Limb (tissue), 2 donors: ENCODE data around the gene APOM.

Experiments
- DNase-seq, 2 donors: peaks; one replicate each; pipeline ENCODE4 v3.0.0-alpha.2; 2016; ENCODE audit errors: extremely low spot score in 2 of 2

The APOM gene

DNA sequence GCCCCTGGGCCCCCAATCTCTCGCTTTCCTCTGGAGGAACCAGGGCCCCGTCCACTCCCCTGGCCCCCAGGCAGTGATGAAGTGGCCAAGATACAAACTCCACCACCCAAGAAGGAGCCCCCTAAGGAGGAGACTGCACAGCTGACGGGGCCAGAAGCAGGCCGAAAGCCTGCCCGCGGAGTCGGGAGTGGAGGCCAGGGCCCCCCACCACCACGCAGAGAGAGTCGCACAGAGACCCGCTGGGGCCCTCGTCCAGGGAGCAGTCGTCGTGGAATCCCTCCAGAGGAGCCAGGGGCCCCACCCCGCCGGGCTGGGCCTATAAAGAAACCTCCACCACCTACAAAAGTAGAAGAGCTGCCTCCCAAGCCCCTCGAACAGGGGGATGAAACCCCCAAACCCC lies 24.5 kb upstream of the APOM start:
- DNase-seq: no peak

DNA sequence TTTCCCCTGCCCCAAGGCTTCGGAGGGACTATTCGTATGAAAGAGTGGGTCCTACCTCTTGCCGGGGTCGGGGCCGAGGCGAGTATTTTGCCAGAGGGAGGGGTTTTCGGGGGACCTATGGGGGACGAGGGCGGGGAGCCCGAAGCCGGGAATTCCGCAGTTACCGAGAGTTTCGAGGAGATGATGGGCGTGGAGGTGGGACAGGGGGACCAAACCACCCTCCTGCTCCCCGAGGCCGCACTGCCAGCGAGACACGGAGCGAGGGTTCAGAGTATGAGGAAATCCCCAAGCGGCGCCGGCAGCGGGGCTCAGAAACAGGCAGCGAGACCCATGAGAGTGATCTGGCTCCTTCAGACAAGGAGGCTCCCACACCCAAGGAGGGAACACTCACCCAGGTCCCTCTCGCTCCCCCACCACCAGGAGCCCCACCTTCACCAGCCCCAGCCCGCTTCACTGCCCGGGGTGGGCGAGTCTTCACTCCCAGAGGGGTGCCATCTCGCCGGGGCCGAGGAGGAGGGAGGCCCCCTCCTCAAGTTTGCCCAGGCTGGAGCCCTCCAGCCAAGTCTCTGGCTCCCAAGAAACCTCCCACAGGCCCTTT lies 23.9 kb upstream of the APOM start:
- DNase-seq: no peak

DNA sequence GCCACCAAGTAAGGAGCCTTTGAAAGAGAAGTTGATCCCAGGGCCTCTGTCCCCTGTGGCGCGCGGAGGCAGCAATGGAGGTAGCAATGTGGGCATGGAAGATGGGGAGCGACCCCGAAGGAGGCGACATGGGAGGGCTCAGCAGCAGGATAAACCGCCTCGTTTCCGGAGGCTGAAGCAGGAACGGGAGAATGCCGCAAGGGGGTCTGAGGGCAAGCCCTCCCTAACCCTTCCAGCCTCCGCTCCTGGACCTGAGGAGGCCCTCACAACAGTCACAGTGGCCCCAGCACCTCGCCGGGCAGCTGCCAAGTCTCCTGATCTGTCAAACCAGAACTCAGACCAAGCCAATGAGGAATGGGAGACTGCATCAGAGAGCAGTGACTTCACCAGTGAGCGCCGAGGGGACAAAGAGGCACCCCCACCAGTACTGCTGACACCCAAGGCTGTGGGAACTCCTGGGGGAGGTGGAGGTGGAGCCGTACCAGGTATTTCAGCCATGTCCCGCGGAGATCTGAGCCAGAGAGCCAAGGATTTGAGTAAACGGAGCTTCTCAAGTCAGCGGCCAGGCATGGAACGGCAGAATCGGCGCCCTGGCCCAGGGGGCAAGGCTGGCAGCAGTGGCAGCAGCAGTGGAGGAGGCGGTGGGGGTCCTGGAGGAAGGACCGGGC lies 23.3 kb upstream of the APOM start:
- DNase-seq: no peak

DNA sequence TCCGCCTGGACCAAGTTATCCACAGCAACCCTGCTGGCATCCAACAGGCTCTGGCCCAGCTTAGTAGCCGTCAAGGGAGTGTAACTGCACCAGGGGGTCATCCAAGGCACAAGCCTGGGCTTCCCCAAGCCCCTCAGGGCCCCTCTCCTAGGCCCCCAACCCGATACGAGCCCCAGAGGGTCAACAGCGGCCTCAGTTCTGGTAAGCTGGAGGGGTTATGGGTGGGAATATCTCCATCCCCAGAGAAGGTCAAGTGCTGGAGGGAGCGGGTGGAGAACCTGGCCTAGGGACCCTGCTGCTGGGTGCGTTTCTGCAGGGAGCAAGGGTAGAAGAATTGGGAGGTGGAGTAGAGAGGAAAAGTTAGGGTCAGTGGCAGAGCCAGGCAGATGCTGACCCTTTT lies 22.2 kb upstream of the APOM start:
- no peak for DNase-seq

DNA sequence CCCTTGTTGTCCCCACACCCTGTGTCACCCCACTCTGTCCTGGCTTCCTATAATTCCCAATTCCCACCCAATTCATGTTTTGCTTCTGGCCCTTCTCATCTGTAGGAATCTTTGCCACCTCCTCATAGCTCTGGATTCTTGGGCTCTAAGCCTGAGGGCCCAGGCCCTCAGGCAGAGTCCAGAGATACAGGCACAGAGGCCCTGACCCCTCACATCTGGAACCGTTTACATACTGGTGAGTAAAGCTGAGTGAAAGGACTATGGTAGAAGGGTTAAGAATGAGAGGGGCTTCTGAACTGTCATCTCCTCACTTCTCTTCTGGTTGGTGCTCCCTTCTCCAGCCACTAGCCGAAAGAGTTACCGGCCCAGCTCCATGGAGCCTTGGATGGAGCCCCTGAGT lies 21.6 kb upstream of the APOM start:
- no peak for DNase-seq

DNA sequence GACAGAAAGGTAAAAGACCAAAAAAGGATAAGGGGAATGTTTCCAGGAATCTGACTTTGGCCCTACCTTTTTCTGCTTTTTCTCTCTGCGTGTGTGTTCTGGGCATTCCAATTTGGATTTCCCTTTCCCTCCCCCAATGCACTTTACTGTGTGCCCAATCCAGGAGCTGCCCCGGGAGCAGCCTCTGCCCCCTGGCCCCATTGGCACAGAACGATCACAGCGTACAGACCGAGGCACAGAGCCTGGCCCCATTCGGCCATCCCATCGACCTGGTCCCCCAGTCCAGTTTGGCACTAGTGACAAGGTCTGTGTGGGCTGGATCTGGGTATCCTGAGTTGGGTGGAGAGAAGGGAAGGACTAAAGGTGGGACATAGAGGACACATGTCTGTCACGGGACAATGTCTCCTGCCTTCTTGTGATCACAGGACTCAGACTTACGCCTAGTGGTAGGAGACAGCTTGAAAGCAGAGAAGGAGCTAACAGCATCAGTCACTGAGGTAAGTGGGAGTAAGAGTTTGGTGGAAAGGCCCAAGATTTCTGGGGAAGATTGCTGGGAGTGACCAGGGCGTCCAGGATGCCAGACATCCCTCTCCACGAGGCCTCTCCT lies 20.6 kb upstream of the APOM start:
- DNase-seq: no peak

DNA sequence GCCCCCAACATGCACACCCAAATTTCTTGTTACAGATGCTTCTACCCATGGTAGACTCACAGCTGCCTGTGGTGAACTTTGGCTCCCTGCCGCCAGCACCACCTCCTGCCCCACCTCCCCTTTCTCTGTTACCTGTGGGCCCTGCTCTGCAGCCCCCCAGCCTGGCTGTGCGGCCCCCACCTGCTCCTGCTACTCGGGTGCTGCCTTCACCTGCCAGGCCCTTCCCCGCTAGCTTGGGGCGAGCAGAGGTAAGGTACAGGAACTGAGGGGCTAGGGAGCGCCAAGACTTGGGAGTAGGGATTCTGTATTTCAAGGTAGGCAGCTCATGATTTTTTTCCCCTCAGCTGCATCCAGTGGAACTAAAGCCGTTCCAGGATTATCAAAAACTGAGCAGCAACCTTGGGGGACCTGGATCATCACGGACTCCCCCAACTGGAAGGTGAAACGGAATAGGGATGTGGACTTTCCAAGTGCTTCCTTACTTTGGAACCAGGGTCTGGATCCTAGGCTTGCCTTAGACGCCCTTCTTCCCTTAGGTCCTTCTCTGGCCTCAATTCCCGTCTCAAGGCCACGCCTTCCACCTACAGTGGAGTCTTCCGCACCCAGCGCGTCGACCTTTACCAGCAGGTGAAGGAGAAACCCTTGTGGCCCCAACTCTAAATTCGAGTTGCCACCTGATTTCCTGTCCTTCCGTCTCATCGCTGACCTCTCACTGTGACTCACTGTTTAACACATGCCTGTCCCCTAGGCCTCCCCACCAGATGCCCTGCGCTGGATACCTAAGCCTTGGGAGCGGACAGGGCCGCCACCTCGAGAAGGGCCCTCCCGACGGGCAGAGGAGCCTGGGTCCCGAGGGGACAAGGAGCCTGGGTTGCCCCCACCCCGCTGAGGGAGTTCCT lies 18.7 kb upstream of the APOM start:
- DNase-seq: no peak

DNA sequence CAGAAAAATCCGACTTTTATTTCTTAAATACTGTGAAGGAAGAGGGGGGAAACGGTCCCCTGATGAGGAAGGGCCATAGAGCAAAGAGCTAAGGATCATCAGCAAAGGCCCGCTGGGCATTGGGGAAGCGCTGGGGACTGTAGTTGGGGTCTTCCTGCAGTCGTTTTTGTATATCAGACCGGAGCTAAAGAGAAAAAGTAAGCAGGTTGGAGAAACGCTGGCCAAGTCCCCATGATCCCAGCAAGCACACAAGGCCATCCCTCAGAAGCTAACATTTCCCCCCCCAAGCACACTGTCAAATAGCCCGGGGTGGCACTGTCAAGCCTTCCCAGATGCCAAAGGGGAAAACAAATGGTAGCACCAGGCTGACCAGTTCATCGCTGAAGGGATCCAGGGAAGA lies 16.7 kb upstream of the APOM start:
- DNase-seq: no peak

DNA sequence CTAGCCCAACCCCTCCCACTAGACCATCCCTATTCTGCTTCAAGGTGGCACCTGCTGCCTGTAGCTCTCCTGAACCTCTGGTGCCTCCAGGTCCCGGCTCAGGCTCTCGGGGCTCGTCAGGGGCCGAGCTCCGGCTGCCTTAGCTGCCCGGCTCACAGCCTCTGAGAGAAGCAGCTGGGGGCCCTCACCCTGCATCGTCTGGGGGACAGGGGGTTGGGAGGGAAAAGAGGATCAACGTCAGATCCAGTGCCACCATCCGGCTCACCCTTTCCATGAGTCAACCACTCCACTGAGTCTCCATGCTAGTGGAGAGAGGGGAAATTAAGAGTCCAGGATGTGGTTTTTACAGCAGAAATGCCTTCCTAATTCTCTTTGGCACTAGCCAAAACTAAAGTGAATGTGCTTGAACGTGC lies 16.2 kb upstream of the APOM start:
- no peak for DNase-seq

DNA sequence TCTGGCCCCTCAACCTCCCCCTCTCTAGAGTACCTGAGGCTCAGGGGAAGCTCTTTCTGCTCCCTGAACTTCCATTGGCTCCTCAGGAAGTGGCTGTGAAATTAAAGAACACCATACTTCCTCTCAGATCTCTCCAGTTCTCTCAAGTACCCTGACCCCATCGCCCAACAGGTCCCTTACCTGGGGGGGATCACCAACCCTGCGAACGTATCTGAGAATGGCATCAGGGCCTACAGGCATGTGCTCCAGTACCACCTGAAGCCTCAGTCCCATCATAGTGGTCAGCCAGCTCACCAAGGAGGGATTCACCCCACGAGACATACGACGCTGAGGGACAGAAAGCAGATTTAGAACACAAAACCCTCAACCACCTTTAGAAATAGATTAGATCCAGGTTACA lies 15.1 kb upstream of the APOM start:
- no peak for DNase-seq

DNA sequence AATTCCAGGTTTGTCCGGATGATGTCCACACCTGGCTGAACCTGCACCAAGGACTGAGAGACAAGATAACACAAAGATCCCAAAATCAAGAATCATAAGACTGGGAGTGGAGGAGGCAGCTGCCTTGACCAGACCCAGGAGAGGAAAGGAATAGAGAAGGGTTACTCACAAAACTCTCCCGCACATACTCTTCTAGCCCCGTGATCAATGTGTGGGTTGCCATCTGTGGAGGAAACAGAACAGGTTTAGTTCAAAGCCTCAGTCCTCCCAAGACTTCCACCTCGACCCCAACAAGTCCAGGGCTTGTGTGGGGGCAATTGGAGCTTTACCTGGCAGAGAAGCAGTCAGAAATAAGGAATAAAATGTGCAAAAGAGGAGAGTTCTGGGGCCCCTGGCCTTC lies 14.3 kb upstream of the APOM start:
- DNase-seq: no peak

DNA sequence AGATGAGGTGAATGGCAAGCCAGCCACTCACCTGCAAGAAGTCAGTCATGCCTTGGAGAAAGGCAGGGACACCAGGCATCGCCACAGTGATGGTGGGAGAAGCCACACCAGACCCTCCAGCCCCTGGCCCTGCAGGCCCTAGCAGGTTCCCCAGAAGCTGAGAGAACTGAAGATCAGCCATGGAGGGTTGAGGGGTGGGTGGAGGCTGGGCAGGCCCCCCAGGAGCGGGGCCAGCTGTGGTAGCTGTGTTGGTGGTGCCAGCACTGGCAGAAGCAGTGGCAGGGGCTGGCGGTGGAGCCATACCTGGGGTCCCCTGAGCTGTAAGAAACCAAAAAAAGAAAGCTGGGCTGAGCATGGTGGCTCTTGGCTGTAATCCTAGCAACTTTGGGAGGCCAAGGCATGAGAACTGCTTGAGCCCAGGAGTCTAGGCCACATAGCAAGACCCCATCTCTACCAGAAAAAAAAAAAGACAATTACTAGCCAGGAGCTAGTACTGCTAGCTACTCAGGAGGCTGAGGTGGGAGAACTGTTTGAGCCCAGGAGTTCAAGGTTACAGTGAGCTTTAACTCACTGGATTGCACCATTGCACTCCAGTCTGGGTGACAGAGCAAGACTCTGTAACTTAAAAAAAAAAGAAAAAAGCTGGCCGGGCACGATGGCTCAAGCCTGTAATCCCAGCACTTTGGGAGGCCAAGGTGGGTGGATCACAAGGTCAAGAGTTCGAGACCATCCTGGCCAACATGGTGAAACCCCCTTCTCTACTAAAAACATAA lies 12.7 kb upstream of the APOM start:
- DNase-seq: no peak

DNA sequence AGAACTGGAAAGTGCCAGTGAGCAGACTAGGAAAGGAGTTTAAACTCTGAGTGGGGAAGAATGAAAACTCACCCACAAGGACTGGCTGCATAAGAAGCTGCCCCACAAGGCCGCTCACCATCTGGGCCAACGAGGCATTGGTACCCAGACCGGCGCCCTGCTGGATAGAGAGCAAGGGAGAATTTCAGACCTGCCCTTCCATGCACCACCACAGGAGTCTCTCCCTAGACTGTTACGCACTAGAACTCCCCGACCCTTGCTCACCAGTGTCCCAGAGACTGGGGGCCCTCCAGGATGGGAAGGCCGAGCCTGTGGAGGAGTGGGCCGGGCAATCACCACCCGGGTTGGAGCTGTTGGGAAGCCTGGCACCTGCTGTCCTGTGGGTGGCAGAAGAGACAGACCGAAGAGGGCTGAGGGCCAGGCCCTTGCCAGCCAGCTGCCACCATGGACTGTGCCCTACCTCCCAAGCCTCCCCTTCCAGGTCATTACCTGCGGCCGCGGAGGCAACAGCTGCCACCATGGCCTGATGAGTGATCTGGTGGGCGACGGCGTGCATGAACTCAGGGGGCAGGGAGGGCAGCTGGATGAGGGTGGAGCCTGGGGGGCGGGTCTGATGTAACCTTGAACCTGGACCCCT lies 11.8 kb upstream of the APOM start:
- DNase-seq: no peak

DNA sequence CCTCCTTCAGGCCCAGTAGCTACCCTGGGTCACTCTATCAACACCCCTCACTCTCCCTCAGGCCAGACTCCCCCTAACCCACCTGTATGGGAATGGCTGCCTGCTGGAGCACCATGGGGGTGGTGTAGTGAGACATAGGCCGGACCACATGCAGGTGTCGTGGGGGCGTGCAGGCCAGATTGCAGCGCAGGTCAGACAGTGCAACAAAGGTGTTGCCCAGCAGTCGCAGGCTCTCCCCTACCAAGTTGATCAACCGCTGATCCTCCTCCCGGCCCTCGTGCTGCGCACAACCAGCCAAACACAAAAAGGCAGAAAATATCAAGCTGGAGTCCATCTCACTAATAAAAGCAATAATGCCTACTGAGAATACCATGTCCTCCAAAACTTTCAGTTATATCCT lies 10.4 kb upstream of the APOM start:
- DNase-seq: no peak

DNA sequence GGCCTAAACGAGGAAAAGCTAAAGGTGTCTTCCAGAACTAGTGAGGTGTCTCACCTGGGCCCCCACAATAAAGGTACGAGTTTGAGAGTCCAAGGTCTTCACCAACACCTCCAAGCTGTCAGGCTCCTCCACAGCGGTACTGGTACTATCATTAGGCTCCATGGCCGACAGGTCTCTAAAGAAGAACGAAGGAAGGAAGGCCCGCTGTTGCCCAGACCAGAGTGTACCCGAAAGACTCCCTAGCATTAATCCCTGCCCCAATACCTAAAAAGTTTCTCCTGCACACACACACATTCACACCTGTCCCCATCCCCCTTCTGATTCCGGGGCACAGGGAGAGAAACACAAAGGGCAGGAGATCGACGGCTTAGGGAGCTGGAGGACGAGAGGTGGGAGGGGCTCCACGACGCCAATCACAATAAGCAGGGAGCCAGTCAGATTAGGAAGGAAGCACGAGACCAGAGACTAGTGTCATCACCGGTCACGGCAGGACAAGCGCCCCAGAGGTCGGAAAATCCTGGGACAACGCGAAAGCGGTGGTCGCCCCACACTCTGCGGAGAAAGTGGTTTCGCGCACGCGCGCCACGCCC lies 4.0 kb upstream of the APOM start:
- peak in 1 of 2 donors; percentile 58 for DNase-seq

DNA sequence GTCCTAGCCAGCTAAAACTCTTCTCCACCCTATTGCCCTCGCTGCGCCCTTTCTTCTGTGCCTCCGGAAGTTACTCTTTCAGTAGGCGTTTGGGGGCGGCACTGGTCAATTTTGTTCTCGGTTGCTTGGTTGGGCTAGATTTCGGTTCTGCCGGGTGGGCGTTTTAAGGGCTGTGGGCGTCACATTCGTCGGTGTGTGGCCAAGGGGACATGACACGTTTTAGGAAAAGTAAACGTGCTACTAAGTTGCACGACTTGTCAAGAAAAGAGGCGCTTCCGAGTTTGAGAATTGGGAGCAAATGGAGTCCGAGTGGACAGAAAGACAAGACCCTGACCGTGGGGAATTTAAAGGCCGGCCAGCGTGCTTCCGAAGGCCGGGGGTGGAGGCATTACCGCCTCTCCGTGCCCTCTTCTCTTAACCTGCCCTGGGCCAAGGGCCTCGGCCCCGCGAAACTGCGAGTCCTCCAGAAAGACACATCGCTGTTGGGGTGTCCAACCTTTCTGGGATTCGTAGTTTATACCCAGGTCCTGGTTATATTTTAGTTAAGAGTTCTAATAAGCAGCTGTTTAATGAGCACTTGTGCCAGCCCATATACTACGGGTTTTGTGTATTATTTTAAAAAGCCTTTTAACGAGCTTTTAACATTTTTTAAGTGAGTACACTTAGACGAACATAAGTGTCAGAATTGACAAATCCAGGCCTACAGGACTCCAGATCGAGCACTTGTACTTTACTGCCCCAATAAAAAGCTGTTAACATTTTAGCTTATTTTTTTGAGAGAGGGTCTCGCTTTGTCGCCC lies 2.6 kb upstream of the APOM start:
- no peak for DNase-seq

DNA sequence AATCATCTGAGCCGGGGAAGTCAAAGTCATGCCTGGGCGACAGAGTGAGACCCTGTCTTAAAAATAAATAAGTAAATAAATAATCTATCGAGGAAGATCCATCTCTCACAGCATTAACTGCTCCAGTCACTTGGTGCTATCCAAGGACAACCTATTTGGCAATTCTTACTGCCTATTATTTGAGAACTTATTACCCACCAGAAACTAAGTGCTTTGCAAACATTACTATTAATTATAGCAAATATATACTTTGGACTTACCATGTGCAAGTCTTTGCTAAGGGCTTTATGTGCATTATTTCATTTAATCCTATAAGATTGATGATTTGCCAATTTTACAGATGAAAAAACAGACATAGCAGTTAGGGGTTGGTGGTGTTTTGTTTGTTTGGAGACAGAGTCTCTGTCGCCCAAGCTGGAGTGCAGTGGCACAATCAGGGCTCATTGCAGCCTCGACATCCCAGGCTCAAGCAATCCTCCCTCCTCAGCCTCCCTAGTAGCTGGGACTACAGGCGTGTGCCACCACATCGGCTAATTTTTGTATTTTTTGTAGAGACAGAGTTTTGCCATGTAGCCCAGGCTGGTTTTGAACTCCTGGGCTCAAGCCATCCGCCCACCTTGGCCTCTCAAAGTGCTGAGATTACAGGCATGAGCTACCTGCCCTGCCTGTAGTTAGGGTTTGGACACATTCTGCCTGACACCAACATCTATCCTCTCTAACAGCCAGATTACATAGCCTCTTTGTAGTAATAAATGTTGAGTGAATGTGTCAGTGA lies 933 bp upstream of the APOM start:
- no peak for DNase-seq

DNA sequence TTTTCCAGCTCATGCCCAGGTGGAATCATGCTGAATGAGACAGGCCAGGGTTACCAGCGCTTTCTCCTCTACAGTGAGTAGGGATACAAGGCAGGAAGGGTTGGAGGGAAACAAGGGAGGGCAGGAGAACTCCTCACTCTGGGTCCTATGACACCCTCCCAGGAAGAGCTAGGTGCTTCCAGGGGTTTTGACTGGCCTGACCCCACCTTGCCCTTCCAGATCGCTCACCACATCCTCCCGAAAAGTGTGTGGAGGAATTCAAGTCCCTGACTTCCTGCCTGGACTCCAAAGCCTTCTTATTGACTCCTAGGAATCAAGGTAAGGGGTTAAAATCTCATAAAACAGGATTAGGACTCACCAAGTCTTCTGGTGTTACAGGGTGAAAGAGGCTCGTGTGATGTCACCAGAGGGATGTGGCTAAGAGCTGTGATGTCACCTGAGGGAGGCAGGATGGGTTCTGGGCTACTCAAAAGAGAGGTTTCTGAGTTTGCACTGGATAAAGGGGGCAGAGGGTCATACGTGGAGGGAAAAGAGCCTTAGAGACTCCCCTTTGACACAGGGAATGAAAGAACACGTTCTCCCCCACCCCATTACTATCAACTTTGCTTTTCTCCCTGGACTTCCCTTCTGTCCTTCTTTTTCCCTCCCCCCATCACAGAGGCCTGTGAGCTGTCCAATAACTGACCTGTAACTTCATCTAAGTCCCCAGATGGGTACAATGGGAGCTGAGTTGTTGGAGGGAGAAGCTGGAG lies 1.9 kb downstream of the APOM start:
- DNase-seq: no peak
